H1 (cell line): Measurements from ENCODE around the gene KIF25. TPM values are rescaled to one million over a fixed set of nuclear protein-coding genes. Genes with fewer than 3 reads are reported as not detected.

ENCODE experiments used
- BRCA1 ChIP-seq: IDR thresholded peaks from 2 replicates; pipeline ENCODE4 v1.6.1; 2012; ENCODE audit warnings: low read depth, low read length, improper control_type of control experiment
- CBX8 ChIP-seq: fragments of 300-800, 300-1000 bp; sonication (generic); IDR thresholded peaks from 2 replicates; pipeline ENCODE4 v1.7.1; 2016; ENCODE audit warnings: low read depth, low read length, borderline replicate concordance
- JUN ChIP-seq: IDR thresholded peaks from 2 replicates; pipeline ENCODE4 v1.6.1; 2011; ENCODE audit warnings: low read depth, mild to moderate bottlenecking, improper control_type of control experiment, low read length
- PHF8 ChIP-seq: fragments of 200-600 bp; sonication (generic); conservative IDR thresholded peaks from 2 replicates; pipeline ENCODE4 v1.7.1; 2012; ENCODE audit warnings: low read depth, mild to moderate bottlenecking, inconsistent platforms, low read length, moderate library complexity
- RBBP5 ChIP-seq: IDR thresholded peaks from 2 replicates; pipeline ENCODE4 v1.7.1; 2012; ENCODE audit warnings: low read depth, mild to moderate bottlenecking, inconsistent platforms, low read length, moderate library complexity, borderline replicate concordance
- RFX5 ChIP-seq: IDR thresholded peaks from 2 replicates; pipeline ENCODE4 v1.6.1; 2011; ENCODE audit warnings: low read depth, low read length, improper control_type of control experiment, borderline replicate concordance
- polyA plus RNA-seq, 7 experiments: library from polyadenylated mRNA; depleted of rRNA in 3 of 7; stranded (reverse) in 5 of 7; unstranded in 2 of 7; fragments of >200 nt in 5 of 7; fragments of 200-250 nt in 2 of 7; gene quantifications; 1 replicate in 5 of 7; 2 replicates in 1 of 7; 4 replicates in 1 of 7; pipeline versions ENCODE4 v1.2.1 to v1.2.3, GENCODE V29; 2011 to 2013; ENCODE audit warnings: missing spikeins in 2 of 7, mixed read lengths in 2 of 7
- total RNA-seq: library from RNA; stranded (reverse); fragmentation: NEBNext Ultra II Directional; extraction: Animal tissue kit (Norgen Biotek cat#: 25700); gene quantifications from 2 replicates; pipeline ENCODE4 v1.2.1, GENCODE V29; 2021

Gene KIF25
- total and polyA plus RNA-seq, 2 of the 8 experiments (the other 6 are each of a cell fraction or from before 2014, with no cell fraction given), result 1.5 to 2.0 TPM

GRCh38 chr6:168049706-168050224, 52.3 kb downstream of the KIF25 start (continued):
- TF ChIP-seq RBBP5 (no peak), RFX5 (no peak), JUN (no peak), CBX8 (no peak), PHF8 (no peak), BRCA1 (no peak)
